Ovary (tissue), 9 donors: ENCODE measurements around the gene PFN2. TPM values are rescaled to one million over a fixed set of nuclear protein-coding genes. Genes with fewer than 3 reads are reported as not detected.
"Not testable (repeated sequence)": the region's sequence is repeated elsewhere in the genome, so short reads cannot be mapped to it uniquely, and the experiment has no call there.

Experiments used
- DNase-seq, 5 donors: peaks; one replicate each; pipeline ENCODE4 v3.0.0-alpha.2; 2019 to 2020
- H3K27ac ChIP-seq, 2 donors: fragments of 200-600 bp; one replicate each; pipeline versions ENCODE4 v1.5.1 to v1.8.0; 2019 to 2022
- H3K27me3 ChIP-seq: fragments of 200-600 bp; one replicate; pipeline ENCODE4 v1.8.0; 2022
- H3K36me3 ChIP-seq: fragments of 200-600 bp; sonication (generic); one replicate; pipeline ENCODE4 v1.5.1; 2019
- H3K4me1 ChIP-seq: one replicate; pipeline ENCODE4 v1.8.1; 2013; ENCODE audit warnings: mild to moderate bottlenecking, moderate library complexity; ENCODE audit not compliant: insufficient read depth
- H3K4me3 ChIP-seq: fragments of 200-600 bp; sonication (generic); one replicate; pipeline ENCODE4 v1.5.1; 2017
- H3K9me3 ChIP-seq, 2 donors: fragments of 200-600 bp in 1 of 2; sonication (generic) in 1 of 2; one replicate each; pipeline versions ENCODE4 v1.5.1 to v1.8.1; 2013 to 2019; ENCODE audit warnings: mild to moderate bottlenecking in 1 of 2, moderate library complexity in 1 of 2
- EP300 ChIP-seq: sonication (generic); formaldehyde crosslinking; IDR thresholded peaks from one replicate; pipeline ENCODE4 v1.6.1; 2017; ENCODE audit warnings: antibody characterized with exemption
- POLR2A ChIP-seq: fragments of 450-650 bp; IDR thresholded peaks from one replicate; pipeline ENCODE4 v1.6.1; 2017; ENCODE audit warnings: antibody characterized with exemption, mild to moderate bottlenecking, moderate library complexity
- WGBS, 3 donors: extraction: QIAGEN DNeasy Blood & Tissue Kit in 1 of 3; methylation state at CpG; one replicate each; pipeline versions ENCODE4 v1.1.5 to v1.1.7; 2013 to 2017; 5-methylcytosine and 5-hydroxymethylcytosine counted together
- intact Hi-C, 4 donors: fragments of 100-400 bp; cut with DNase I; formaldehyde crosslinking; loops; one replicate each; pipeline versions ENCODE4 v1.11.0 to v1.15.1; 2022 to 2023
- polyA plus RNA-seq, 2 donors: library from polyadenylated mRNA; stranded (reverse); fragments of 200-250 nt in 1 of 2; fragments of 350-450 nt in 1 of 2; fragmentation: Illumina TruSeq in 1 of 2; extraction: RNeasy Lipid Tissue Mini Kit (QIAGEN cat#74804) in 1 of 2; gene quantifications; one replicate each; pipeline ENCODE4 v1.2.3, GENCODE V29; 2013 to 2014
- total RNA-seq, 7 donors: library from RNA; depleted of rRNA in 2 of 7; stranded (reverse); fragments of >200 nt in 2 of 7; fragmentation: NEBNext Ultra II Directional in 3 of 7; extraction: Animal tissue kit (Norgen Biotek cat#: 25700) in 3 of 7; gene quantifications; one replicate each; pipeline versions ENCODE4 v1.1.0 to v1.2.4, GENCODE V29; 2016 to 2023
- TF ChIP-seq, protein P1 (sequence below), 3 donors: fragments of 450-650 bp in 2 of 3; fragments of 200-600 bp in 1 of 3; IDR thresholded peaks; one replicate each; pipeline versions ENCODE4 v1.5.1 to v1.8.0; 2016 to 2022; ENCODE audit warnings: antibody characterized with exemption in 3 of 3, mild to moderate bottlenecking in 1 of 3
- donor health status: DM: no; HTN: no; CAD: no; lungs with moderate emphysema.
- donor health status: DM: no; HTN: no; CAD: no.
- donor health status: Bipolar disorder and iron deficiency.
- donor health status: DM: yes; HTN: yes; CAD: no.
- donor health status: DM: no; HTN: no; CAD: no.
- donor health status: DM: yes; HTN: yes; CAD: no.

Gene PFN2
- total and polyA plus RNA-seq, 9 donors: 48.3 to 175 (median 88.9) TPM

DNA sequence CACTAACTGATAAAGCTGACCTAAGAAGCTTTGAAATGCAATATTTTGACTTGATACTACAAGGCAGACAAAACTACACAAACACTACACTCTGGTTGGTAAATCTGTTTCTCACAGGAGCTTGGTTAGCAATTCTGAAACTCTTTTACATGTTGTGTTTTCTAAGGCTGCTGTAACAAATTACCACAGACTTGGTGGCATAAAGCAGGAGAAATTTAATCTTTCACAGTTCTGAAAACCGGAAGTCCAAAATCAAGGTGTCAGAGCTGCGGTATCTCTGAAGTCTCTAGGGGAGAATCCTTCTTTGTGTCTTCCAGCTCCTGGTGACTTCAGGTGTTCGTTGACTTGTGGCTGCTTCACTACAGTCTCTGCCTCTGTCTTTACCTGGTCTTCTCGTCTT lies 12.9 kb upstream of the PFN2 start:
- 88 to 90% (median 89%) methylated on average over 4 of the region's 4 CpGs for WGBS, 3 donors
- Histone ChIP-seq H3K36me3 (no peaks in the 10 kb centered on the region), H3K27me3 (no peaks in the 10 kb centered on the region), H3K9me3 (no peaks in the 10 kb centered on the region), H3K4me3 (no peak overlapping the region), H3K27ac (no peak overlapping the region), H3K4me1 (no peaks in the 10 kb centered on the region)
- intact Hi-C loops: no loop called here
- no peak for DNase-seq
- no peak for TF ChIP-seq EP300

DNA sequence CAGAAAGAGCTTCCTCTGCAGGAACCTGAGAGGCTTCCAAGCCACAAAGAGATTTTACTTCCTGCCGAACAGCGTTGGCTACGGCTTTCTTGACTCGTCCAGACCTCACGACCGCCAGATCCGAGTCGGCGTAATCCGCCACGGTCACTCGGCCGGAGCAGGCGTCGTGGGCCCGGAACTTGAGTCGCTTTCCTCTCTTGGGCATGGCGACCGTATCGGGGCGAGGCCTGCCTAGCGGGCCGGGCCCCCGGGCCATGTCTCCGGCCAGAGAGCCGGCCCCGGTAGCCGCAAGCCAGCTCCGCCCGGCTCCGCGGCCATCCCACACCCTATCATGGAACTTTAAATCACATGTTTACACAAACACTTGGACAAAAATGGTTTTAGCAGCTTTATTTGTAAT lies 12.4 kb upstream of the PFN2 start:
- DNase-seq: not testable (repeated sequence)

DNA sequence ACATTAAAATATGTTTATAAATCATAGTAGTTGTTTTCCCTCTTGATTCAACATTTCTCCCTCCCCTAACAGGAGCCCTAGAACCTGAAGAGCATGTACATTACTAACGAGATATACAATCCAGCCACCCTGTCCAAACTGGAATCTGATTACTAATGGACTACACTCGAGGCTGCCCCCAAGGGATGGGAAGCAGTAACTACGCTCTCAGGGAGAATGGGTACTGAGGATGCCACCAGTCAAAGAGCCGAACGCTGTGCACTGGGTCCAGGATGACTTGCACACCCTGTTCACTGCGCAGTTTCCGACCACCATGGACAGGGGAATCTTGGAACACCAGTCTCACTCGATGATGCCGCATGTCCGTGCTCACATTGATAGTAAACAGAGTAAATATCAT lies 11.3 kb upstream of the PFN2 start:
- WGBS, 3 donors: 82 to 94% (median 85%) methylated on average over 4 to 7 of the region's 10 CpGs
- H3K36me3 ChIP-seq, H3K27me3 ChIP-seq, H3K9me3 ChIP-seq, H3K4me1 ChIP-seq, H3K4me3 ChIP-seq, DNase-seq, H3K27ac ChIP-seq, intact Hi-C loops: not testable (repeated sequence)

More for the DNA sequence above, 12.4 kb upstream of the PFN2 start:
- WGBS, 3 donors: 96 to 97% (median 97%) methylated on average over 32 of the region's 32 CpGs
- H3K4me1 ChIP-seq, H3K27ac ChIP-seq, intact Hi-C loops, H3K4me3 ChIP-seq, H3K27me3 ChIP-seq, H3K36me3 ChIP-seq, H3K9me3 ChIP-seq: not testable (repeated sequence)

DNA sequence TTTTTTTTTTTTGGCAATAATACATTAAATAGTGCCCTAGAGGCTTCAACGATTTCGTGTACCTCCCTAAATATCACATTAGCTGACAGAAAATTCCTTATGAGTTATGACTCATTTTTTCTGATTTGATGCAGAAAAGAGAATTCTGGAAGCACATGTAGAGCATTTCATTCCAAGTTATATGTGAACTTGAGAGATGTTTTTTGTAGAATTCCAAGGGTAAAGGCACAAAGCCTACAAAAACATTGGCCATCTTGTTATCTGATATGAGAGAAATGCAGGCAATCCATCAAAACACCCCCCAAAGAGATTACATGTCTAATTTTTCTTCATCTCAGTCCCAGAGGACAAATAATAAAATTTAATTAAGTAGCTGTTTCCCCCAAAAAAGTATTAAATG lies 6.7 kb upstream of the PFN2 start:
- Histone ChIP-seq H3K27me3 (no peaks in the 10 kb centered on the region), H3K9me3 (no peaks in the 10 kb centered on the region), H3K4me3 (no peak overlapping the region), H3K27ac (no peak overlapping the region), H3K36me3 (no peaks in the 10 kb centered on the region), H3K4me1 (no peaks in the 10 kb centered on the region)
- TF ChIP-seq EP300 (no peak), POLR2A (no peak)
- TF ChIP-seq, protein P1, sequence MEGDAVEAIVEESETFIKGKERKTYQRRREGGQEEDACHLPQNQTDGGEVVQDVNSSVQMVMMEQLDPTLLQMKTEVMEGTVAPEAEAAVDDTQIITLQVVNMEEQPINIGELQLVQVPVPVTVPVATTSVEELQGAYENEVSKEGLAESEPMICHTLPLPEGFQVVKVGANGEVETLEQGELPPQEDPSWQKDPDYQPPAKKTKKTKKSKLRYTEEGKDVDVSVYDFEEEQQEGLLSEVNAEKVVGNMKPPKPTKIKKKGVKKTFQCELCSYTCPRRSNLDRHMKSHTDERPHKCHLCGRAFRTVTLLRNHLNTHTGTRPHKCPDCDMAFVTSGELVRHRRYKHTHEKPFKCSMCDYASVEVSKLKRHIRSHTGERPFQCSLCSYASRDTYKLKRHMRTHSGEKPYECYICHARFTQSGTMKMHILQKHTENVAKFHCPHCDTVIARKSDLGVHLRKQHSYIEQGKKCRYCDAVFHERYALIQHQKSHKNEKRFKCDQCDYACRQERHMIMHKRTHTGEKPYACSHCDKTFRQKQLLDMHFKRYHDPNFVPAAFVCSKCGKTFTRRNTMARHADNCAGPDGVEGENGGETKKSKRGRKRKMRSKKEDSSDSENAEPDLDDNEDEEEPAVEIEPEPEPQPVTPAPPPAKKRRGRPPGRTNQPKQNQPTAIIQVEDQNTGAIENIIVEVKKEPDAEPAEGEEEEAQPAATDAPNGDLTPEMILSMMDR (IDR thresholded peaks at IDR 0.05): no peak
- intact Hi-C loops: no loop called here
- no peak for DNase-seq
- 11 to 16% (median 13%) methylated on average over 2 of the region's 2 CpGs for WGBS, 3 donors

DNA sequence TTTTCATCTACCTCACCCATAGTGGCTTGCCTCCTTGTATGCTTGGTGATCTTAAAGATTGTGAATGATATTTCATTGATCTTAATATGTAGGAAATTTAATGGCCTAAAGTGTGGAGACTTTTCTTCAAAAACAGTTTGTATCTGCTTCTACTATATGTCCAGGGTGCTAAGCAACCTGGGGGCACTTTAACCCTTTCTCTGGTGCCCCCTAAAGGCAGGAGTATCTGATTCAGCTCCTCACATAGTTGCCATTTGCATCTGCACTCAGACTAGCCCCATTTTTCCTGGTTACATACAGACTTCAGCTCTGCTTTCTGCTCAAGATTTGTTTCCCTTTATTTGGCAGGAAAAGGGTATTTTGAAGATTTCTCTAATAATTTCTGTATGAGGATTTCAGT lies 5.2 kb upstream of the PFN2 start:
- TF ChIP-seq, protein P1 (IDR thresholded peaks at IDR 0.05): no peak
- TF ChIP-seq EP300 (no peak), POLR2A (no peak)
- H3K4me1 ChIP-seq: no peaks in the 10 kb centered on the region
- no peaks in the 10 kb centered on the region for H3K36me3 ChIP-seq
- H3K27me3 ChIP-seq: no peaks in the 10 kb centered on the region
- no peak for DNase-seq
- intact Hi-C loops: no loop called here
- no peaks in the 10 kb centered on the region for H3K9me3 ChIP-seq
- no peak overlapping the region for H3K27ac ChIP-seq
- H3K4me3 ChIP-seq: no peak overlapping the region

DNA sequence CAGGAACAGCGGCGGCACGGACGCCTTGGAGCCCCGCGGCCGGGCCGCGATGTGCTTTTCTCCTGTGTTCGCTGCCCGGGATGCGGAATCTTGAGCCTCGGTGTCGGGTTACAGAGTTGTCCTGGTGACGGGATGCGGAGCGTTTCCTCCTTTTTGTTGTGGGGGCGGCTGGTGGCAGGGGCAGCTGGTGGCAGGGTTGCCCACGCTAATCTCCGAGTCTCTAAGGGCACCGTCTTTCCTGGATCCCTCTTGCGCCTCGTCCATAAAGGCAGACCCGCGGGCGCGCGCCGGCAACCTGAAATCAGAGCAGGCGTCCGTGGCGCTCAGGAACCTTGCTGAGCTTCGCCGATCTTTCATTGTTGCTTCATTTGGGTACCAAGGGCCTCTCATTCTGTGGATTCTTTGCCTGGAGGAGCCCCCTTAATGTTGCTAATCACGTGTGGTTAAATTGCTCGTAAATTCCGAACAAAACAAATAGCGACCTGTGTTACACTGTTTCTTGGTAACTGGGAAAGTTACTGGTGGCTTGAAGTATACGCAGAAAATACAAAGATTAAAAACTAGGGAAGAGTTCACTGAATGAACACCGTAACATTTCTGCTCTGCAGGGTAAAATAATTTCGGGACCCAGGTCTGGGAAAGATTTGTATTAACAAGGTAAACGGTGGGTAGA lies 844 bp upstream of the PFN2 start:
- Histone ChIP-seq H3K27ac (peak overlapping the region; percentile 94 to 95), H3K36me3 (no peaks in the 10 kb centered on the region), H3K4me3 (peak overlapping the region; percentile 57), H3K9me3 (no peaks in the 10 kb centered on the region), H3K4me1 (peaks cover 3% of the 10 kb centered on the region), H3K27me3 (no peaks in the 10 kb centered on the region)
- 1% methylated on average over 38 to 42 of the region's 42 CpGs for WGBS, 3 donors
- intact Hi-C loops: loop anchor here in 1 of 4 donors (5.0 kb wide), 1 partner anchor 436 kb away; the partner anchor contains the start of gene TSC22D2
- TF ChIP-seq POLR2A (peak; percentile 3), EP300 (no peak)
- TF ChIP-seq, protein P1 (IDR thresholded peaks at IDR 0.05): no peak
- peak in 3 of 5 donors; percentile 65 to 71 (median 68) for DNase-seq
